Right cardiac atrium (tissue), 5 donors: Measurements from ENCODE around the gene RYR1. TPM values are rescaled to one million over a fixed set of nuclear protein-coding genes. Genes with fewer than 3 reads are reported as not detected.

Experiments
- ATAC-seq, 2 donors: fragments of 200-7000 bp; cut with Tn5 transposase; one replicate each; pipeline versions ENCODE4 v1.8.0 to v1.9.1; 2020; ENCODE audit warnings: moderate library complexity in 2 of 2, mild to moderate bottlenecking in 1 of 2
- DNase-seq, 3 donors: peaks; one replicate each; pipeline ENCODE4 v3.0.0-alpha.2; 2020
- H3K27ac ChIP-seq: one replicate; pipeline ENCODE4 v1.5.1; 2013; ENCODE audit warnings: mild to moderate bottlenecking, low read length, control low read depth, moderate library complexity
- H3K27me3 ChIP-seq: one replicate; pipeline ENCODE4 v1.6.1; 2013; ENCODE audit not compliant: control insufficient read depth, insufficient read depth
- H3K4me1 ChIP-seq: one replicate; pipeline ENCODE4 v1.6.1; 2013; ENCODE audit warnings: low read length; ENCODE audit not compliant: control insufficient read depth, insufficient read depth
- H3K4me3 ChIP-seq: one replicate; pipeline ENCODE4 v1.5.1; 2013; ENCODE audit warnings: low read length, control low read depth
- H3K9me3 ChIP-seq: one replicate; pipeline ENCODE4 v1.6.1; 2013; ENCODE audit warnings: low read length; ENCODE audit not compliant: control insufficient read depth
- WGBS: extraction: QIAGEN DNeasy Blood & Tissue Kit; methylation state at CpG from one replicate; pipeline ENCODE4 v1.1.7; 2013; 5-methylcytosine and 5-hydroxymethylcytosine counted together
- intact Hi-C, 4 donors: fragments of 100-400 bp; cut with DNase I; formaldehyde crosslinking; loops; one replicate each; pipeline versions ENCODE4 v1.11.0 to v1.14.0; 2022 to 2023
- long read RNA-seq, 4 donors: library from polyadenylated mRNA; unstranded; transcript quantifications; one replicate each; pipeline ENCODE4 v2.0.0, GENCODE V29; 2020 to 2021
- polyA plus RNA-seq: library from polyadenylated mRNA; stranded (reverse); fragments of 200-250 nt; gene quantifications from one replicate; pipeline ENCODE4 v1.2.3, GENCODE V29; 2013
- total RNA-seq, 4 donors: library from RNA; stranded (reverse); fragmentation: NEBNext Ultra II Directional; extraction: Animal tissue kit (Norgen Biotek cat#: 25700); gene quantifications; one replicate each; pipeline ENCODE4 v1.2.1, GENCODE V29; 2021
- donor health status: healthy with polysubstance abuse.
- donor health status: DM: no; HTN: yes; CAD: no.
- donor health status: DM: no; HTN: no; CAD: no.
- donor health status: DM: no; HTN: yes; CAD: no; lungs with severe emphysema.
- donor health status: DM: yes; HTN: yes; CAD: no.

Gene RYR1
- total RNA-seq (1 to 10 TPM in 3 of 4 donors, under 1 TPM in 1; 0.80 to 1.6 (median 1.2) TPM), polyA plus RNA-seq (1.1 TPM)
- long read RNA-seq, donor 1, partial matches to known transcripts: 0 of 2 reads
- long read RNA-seq, donor 1, other reads (novel, unspliced or antisense): 2 of 2 reads
- long read RNA-seq, donor 2, partial matches to known transcripts: 0 of 1 reads
- long read RNA-seq, donor 2, other reads (novel, unspliced or antisense): 1 of 1 reads
- long read RNA-seq, donor 3: 0 reads
- long read RNA-seq, donor 4, partial matches to known transcripts: 0 of 1 reads
- long read RNA-seq, donor 4, other reads (novel, unspliced or antisense): 1 of 1 reads

- Histone ChIP-seq H3K4me1 (no peaks in the 10 kb centered on the region), H3K9me3 (no peaks in the 10 kb centered on the region), H3K4me3 (no peak within 1 kb of the TSS), H3K27ac (no peak within 1 kb of the TSS), H3K27me3 (no peaks in the 10 kb centered on the region)
- ATAC-seq (peak; percentile 82 to 90), DNase-seq (peak; percentile 69 to 82 (median 81))
- intact Hi-C loops: no loop called here
- 14% methylated on average over 20 of the region's 20 CpGs for WGBS
Measured at GRCh38 chr19:38433268-38433733, at the start of gene RYR1. Gene RYR1, plus strand, starts transcription at chr19:38433691. Its CDS starts 139 bp downstream, at chr19:38433830.

GRCh38 chr19:38383743-38384142 is 49.7 kb upstream of the RYR1 start:
- Histone ChIP-seq H3K9me3 (no peaks in the 10 kb centered on the region), H3K27me3 (no peaks in the 10 kb centered on the region), H3K4me3 (no peak overlapping the region), H3K27ac (no peak overlapping the region), H3K4me1 (peaks cover 7% of the 10 kb centered on the region)
- no peak for ATAC-seq
- whole genome bisulfite sequencing: 99% methylated on average over 2 of the region's 2 CpGs
- intact Hi-C loops: no loop called here
- peak in 1 of 3 donors; percentile 16 for DNase-seq

- no peaks in the 10 kb centered on the region for H3K27me3 ChIP-seq
- peaks cover 11% of the 10 kb centered on the region for H3K4me1 ChIP-seq
- no peak overlapping the region for H3K27ac ChIP-seq
- peak in 1 of 3 donors; percentile 19 for DNase-seq
- intact Hi-C loops: no loop called here
- no peak overlapping the region for H3K4me3 ChIP-seq
- no peaks in the 10 kb centered on the region for H3K9me3 ChIP-seq
- 85% methylated on average over 10 of the region's 10 CpGs for WGBS
- no peak for ATAC-seq
Measured at GRCh38 chr19:38384209-38385027, 49.1 kb upstream of the RYR1 start.

GRCh38 chr19:38385057-38385803 is 48.3 kb upstream of the RYR1 start:
- Histone ChIP-seq H3K9me3 (no peaks in the 10 kb centered on the region), H3K27me3 (no peaks in the 10 kb centered on the region), H3K4me1 (peaks cover 11% of the 10 kb centered on the region), H3K27ac (no peak overlapping the region), H3K4me3 (no peak overlapping the region)
- DNase-seq: peak in 1 of 3 donors; percentile 51
- intact Hi-C loops: no loop called here
- WGBS: 76% methylated on average over 40 of the region's 40 CpGs
- ATAC-seq: no peak

GRCh38 chr19:38385804-38386257 is 47.7 kb upstream of the RYR1 start:
- ATAC-seq: no peak
- DNase-seq: peak in 2 of 3 donors; percentile 53 to 62
- no peak overlapping the region for H3K27ac ChIP-seq
- intact Hi-C loops: no loop called here
- H3K27me3 ChIP-seq: no peaks in the 10 kb centered on the region
- no peak overlapping the region for H3K4me3 ChIP-seq
- H3K4me1 ChIP-seq: peaks cover 11% of the 10 kb centered on the region
- 63% methylated on average over 40 of the region's 40 CpGs for WGBS
- H3K9me3 ChIP-seq: no peaks in the 10 kb centered on the region

- Histone ChIP-seq H3K4me1 (peaks cover 11% of the 10 kb centered on the region), H3K27ac (no peak overlapping the region), H3K9me3 (no peaks in the 10 kb centered on the region), H3K4me3 (no peak overlapping the region), H3K27me3 (no peaks in the 10 kb centered on the region)
- WGBS: 50% methylated on average over 61 of the region's 61 CpGs
- DNase-seq (peak in 2 of 3 donors; percentile 57 to 59), ATAC-seq (no peak)
- intact Hi-C loops: no loop called here
Measured at GRCh38 chr19:38386300-38386970, 47.1 kb upstream of the RYR1 start.

GRCh38 chr19:38386971-38387549 is 46.4 kb upstream of the RYR1 start:
- no peaks in the 10 kb centered on the region for H3K27me3 ChIP-seq
- H3K4me3 ChIP-seq: peak overlapping the region; percentile 47
- WGBS: 8% methylated on average over 36 of the region's 36 CpGs
- no peaks in the 10 kb centered on the region for H3K9me3 ChIP-seq
- ATAC-seq (peak; percentile 1 to 7), DNase-seq (peak; percentile 48 to 78 (median 76))
- no peak overlapping the region for H3K27ac ChIP-seq
- peaks cover 11% of the 10 kb centered on the region for H3K4me1 ChIP-seq
- intact Hi-C loops: no loop called here

GRCh38 chr19:38387550-38388348 is 45.7 kb upstream of the RYR1 start, which contains the start of gene GGN:
Gene GGN, minus strand, starts transcription at chr19:38388034. Its CDS starts 773 bp downstream, at chr19:38387261.
- Histone ChIP-seq H3K27me3 (no peaks in the 10 kb centered on the region), H3K4me1 (peaks cover 11% of the 10 kb centered on the region), H3K9me3 (no peaks in the 10 kb centered on the region), H3K27ac (no peak within 1 kb of the TSS), H3K4me3 (peak within 1 kb of the TSS; percentile 47)
- 2% methylated on average over 51 of the region's 51 CpGs for WGBS
- intact Hi-C loops: no loop called here
- DNase-seq (peak; percentile 81 to 91 (median 88)), ATAC-seq (peak; percentile 72 to 76)

GRCh38 chr19:38388349-38389100 is 45.0 kb upstream of the RYR1 start, which contains the start of gene SPRED3:
Gene SPRED3, plus strand, starts transcription at chr19:38388697. Its CDS starts 1,606 bp downstream, at chr19:38390303.
- ATAC-seq: peak; percentile 0 to 22
- Histone ChIP-seq H3K4me3 (peak within 1 kb of the TSS; percentile 47), H3K27me3 (no peaks in the 10 kb centered on the region), H3K9me3 (no peaks in the 10 kb centered on the region), H3K4me1 (peaks cover 11% of the 10 kb centered on the region), H3K27ac (no peak within 1 kb of the TSS)
- intact Hi-C loops: no loop called here
- DNase-seq: peak; percentile 52 to 74 (median 71)
- 1% methylated on average over 45 of the region's 46 CpGs for WGBS
